Femur (tissue), 1 donor: ENCODE results near the gene SUN1.

Experiments
- DNase-seq: peaks from one replicate; pipeline ENCODE4 v3.0.0-alpha.2; 2017

SUN1 gene

DNA sequence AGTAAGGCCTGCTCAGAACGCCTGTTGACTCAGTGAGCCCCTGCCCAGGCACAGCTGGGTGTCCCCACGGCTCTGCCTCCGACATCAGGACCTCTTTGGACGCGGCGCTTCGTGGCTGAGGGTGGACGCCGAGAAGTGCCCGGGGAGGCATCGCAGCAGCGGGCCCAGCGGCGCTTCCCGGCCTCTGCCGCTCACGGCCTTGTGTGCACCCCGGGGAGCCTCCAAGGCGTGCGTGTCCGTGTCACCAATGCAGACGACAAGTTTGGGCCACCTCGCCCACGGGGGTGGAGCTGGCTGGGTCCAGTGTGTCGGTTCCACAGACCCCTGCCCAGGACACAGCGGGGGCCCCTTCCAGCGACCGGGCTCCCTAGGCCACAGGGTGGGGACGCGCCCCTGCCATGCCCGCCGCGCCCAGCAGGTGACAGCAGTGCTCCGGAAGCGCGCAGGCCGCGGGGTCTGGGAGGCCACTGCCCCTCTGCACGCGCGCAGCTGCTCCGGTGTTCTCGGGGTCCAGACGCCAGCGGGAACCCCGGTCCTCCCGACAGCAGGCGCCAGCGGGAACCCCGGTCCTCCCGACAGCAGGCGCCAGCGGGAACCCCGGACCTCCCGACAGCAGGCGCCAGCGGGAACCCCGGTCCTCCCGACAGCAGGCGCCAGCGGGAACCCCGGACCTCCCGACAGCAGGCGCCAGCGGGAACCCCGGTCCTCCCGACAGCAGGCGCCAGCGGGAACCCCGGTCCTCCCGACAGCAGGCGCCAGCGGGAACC is 76.5 kb downstream of the SUN1 start:
- DNase-seq: peak; percentile 71

DNA sequence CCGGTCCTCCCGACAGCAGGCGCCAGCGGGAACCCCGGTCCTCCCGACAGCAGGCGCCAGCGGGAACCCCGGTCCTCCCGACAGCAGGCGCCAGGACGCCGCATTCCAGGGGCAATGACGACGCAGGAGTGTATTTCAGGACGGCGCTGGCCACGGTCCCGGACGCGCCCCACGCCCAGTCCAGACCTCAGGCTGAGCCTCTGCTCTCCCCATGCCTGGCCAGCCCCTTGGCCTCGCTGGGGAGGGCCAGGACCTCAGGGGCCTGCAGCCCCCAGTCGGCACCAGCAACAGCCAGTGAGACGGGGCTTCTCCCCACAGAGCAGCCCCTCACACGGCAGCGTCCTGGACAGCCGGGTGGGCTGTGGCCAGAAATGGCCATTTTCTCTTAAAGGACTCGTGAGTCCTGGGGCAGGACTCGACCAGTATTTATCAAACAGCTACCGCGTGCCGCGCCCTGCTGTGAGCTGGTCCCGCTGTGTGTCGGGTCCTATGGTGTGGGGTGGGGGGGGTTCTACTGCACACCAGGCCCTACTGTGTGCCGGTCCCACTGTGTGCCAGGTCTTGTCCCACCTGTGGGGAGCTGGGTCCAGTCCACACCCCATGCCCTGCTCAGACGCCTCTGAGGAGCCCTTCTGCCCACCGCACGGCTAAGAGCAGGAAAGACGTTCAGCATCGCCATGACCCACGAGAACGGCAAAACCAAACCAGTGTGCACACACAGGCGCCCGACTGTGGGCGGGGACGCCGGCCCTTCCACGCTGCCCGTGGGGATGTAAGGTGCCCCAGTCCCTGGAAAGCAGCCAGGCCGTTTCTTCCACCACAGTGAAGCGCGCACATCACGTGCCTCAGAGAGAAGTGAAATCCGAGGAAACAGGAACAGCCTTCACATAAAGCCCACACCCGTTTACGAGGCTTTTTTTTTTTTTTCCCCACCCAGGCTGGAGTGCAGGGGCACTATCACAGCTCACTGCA is 77.4 kb downstream of the SUN1 start:
- peak; percentile 69 for DNase-seq

DNA sequence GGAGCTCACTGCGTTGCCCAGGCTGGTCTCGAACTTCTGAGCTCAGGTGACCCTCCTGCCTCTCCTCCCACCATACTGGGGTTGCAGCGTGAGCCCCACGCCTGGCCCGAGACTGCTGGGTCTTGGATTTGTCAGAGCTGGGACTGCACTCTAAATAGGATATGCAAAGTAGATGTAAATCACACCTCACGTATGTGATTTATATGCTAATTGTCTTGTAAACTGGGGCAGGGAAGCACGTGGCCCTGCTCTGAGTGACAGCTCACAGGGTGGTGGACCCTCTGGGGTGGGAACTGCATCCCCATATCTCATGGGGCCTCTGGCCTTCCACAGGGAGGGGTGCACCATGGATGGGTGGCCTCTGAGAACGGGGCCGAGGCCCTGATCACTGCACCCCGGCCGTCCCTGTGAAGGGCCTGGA is 78.2 kb downstream of the SUN1 start:
- no peak for DNase-seq

DNA sequence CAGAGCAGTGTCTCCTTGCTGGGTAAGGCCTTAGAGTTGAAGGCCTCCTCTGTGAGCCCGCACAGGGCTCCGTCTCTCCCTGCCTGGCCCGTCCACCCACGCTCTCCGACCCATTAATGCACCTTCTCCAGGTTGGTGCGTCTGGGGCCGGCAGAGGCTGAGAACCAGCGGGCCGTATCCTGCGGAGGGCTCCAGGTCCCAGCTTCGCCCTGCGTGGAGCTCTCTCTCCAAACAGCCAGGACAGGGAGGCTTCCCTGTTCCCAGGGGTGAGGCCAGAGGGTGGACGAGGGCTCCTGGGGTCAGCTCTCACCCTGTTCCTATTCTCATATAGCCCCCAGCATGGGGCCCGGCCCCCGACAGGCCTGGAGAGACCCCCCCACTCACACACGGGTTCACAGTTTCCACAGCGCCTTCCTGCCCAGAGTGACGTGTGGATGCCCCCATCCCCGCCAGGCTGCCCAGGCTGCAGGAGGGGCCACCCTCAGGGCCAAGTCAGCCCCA is 78.7 kb downstream of the SUN1 start:
- DNase-seq: no peak

DNA sequence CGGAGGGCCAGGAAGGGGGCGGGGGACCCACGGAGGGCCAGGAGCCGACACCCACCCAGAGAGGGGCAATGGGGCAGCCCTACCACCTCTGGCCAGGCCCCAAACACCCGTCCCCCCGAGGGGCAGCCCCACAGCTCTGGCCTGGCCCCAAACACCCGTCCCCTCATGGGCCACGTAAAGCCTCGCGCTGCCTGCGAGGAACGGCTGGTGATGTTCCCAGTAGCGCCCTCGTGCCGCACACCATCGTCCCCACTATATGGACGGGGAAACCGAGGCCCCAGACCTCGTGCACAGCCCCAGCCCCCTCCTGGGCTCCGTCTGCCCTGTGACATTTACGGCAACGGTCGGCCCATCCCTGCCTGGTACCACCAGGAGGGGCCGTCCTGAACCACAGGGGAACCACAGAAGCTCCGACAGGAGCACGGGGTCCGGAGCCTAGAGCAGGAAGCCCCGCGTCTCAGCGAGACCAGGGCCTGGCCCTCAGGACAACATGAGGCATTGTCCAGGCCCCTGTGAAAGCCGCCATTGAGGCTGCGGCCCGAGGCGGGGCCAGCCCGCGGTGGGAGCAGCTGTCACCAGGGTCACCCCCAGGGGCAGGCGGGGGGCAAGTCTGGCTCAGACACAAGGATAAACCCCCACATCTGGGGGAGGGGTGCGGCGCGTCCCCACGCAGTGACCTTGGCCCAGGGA is 79.7 kb downstream of the SUN1 start:
- no peak for DNase-seq

DNA sequence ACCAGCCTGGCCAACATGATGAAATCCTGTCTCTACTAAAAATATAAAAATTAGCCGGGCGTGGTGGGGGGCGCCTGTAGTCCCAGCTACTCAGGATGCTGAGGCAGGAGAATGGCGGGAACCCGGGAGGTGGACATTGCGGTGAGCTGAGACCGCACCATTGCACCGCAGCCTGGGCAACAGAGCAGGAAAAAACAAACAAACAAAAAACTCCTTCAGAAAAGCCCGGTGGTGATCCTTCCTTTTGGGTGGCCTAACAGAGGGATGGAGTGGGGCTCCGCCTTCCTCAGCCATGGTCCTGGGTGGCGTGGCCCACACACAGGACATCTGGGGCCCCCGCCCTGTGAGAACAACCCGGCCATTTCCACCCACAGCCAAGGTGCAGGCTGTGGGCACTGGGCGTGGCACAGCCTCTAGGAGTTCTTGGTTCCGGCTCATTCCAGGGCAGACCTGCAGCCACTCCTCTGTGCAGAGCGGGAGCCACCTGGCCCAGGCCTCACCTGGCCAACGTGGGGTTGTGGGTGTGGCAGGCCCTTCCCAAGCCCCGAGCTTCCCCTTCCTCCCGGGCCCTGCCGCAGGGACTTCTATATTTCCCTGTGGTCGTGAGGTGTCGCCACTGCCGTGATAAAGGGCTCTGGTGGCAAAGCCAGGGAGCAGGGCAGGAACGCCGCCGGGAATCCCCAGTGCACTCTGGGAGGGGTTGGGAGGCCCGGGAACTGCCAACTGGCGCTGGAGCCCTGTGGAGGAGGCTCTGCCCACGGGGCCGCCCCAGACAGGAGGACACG is 81.7 kb downstream of the SUN1 start:
- no peak for DNase-seq

DNA sequence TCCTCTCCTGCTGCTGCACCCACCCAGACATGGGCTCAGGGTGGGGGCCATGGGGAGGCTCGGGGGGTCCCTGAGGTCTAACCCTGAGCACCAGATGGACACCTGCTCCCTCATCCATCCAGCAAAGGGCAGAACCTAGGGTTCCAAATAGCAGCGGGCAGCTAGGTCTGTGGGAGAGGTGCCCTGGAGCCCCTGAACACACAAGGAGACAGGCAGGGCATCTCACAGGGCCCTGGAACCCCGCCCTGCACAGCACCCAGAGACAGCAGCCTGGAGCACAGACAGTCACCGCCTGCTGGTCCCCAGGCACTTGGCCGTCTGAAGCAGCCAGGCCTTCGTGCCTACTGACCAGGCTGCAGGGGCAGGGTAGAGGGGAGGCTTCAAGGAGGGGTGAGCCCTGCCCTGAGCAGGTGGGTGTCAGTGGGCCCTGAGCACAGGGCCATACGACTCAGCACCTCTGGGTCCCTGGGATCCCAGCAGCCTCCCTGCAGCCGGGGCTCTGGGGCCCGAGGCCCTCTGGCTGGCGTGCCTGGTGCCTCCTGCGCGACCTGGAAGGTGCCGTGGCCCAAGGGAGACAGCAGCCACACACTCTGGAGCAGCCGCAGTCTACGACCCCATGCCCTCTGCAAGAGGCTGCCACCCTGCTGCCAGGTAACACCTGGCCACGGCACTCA is 82.4 kb downstream of the SUN1 start:
- no peak for DNase-seq

DNA sequence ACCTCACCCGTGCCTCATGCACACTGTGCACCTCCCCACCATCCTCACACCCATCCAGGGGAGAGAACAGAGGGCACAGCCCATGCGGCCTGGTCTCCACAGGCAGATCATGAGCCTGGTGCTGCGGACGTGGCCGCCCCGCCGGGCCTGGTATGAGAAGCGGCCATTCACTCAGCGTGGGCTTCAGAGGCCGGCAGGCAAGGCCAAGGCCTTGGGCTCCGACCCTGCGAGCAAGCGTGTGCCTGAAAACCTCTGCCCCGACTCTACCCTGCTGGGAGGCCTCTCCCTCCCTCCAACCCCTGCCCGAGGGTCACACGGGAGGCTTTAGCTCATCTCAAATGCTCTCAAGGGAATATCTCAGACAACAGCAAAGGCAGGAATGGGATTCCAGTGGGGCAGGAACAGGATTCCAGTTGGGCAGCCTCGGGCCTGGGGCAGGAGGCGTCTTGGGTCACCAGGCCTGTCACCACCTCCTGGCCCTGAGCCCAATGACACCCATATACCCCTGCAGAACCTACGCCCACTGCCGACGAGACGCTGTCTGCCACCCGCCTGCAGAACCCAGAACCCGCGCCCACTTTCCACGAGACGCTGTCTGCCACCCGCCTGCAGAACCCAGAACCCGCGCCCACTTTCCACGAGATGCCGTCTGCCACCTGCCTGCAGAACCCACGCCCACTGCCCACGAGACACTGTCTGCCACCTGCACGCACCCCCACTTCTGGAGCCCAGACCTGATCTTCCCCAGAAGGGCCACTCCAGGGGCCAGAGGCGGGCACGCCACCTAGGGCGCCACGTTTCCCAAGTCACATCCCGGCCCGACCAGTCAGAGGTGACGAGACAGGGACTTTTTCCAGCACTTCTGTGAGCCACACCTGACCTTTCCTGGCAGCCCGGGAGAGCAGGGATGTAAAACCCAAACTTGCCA is 83.3 kb downstream of the SUN1 start:
- DNase-seq: no peak

DNA sequence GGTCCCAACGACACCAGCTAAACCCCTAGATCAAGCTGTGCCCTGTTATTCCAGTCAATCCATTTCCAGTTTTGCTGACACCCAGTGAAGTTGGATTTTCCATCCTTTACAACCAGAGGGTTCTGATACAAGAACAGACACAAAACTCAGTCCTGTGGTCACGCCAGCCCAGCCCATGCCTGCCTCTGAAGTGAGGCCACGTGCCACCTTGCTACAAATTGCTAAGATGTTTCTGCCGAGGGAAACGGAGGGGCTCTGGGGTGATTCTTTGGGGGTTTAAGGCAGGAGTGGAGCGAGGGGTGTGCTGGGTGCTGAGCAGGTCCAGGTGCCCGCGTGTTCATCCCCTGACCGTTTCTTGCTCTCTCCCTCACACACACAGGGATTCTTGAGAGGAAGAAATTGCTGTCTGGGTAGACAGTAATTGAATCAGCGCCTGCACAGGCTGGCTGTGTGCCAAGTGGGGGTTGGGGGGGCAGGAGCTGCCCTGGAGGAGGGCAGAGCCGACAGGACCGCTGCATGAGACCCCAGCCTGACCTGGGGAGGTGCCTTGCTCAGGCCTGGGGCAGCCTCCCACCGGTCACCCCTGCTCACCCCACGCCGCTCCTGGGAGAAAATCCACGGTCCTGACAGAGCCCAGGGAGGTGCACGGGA is 84.1 kb downstream of the SUN1 start:
- no peak for DNase-seq

DNA sequence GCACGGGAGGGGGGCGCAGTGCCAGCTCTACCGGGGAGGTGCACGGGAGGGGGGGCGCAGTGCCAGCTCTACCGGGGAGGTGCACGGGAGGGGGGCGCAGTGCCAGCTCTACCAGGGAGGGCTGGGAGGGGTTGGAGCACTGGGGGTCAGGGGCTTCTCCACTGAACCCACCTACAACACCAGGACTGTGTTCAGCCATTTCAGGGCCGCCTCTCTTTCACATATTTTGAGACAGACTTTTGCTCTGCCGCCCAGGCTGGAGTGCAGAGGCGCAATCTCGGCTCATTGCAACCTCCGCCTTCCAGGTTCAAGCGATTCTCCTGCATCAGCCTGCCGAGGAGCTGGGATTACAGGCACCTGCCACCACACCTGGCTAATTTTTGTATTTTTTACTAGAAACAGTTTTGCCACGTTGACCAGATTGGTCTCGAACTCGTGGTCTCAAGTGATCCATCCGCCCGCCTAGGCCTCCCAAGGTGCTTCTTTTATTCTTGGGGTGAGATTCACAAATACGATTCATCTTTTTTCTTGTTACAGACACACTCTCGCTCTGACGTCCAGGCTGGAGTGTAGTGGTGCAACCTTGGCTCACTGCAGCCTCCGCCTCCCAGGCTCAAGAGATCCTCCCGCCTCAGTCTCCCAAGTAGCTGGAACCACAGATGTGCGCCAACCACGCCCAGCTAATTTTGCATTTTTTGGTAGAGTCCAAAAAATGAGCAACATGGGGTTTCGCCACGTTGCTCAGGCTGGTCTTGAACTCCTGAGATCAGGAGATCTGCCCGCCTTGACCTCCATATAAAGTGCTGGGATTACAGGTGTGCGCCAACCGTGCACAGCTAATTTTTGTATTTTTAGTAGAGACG is 85.2 kb downstream of the SUN1 start:
- no peak for DNase-seq

DNA sequence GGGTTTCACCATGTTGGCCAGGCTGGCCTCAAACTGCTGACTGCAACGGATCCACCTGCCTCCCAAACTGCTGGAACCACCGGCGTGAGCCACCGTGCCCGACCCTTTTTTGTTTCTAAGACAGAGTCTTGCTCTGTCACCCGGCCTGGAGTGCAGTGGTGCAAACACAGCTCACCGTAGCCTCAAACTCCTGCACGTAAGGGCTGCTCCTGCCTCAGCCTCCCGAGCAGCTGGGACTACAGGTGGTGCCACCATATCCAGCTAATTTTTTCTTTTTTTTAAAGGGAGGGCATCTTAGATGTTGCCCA is 85.8 kb downstream of the SUN1 start:
- no peak for DNase-seq

DNA sequence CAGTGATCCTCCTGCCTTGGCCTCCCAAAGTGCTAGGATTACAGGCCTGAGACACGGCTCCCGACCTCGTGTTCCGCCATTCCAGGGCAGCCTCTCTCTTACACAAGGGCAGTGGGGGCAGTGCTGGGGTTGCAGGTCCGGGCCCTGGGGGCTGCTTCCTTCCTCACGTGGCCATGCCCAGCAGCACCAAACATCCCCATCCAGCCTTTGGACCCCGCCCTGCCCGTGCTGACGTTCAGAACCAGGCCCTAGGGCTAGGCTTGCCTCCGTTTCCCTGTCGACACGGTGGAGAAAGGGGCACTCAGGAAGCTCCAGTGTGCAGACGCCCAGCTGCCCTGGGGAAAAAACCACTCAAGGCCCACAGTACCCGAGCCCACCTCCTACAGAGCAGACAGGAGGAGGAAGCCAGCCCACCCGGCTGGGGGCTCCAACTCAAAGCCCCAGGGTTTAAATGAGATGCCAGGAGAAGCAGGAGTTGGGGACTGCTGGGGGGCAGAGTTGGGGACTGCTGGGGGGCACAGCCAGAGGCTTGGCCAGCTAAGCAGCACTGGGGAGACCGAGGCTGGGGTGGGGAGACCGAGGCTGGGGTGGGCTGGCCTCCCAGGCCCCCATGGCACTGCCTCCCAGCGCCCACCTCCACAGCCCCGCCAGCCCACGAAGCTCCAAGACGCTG is 86.3 kb downstream of the SUN1 start:
- no peak for DNase-seq

DNA sequence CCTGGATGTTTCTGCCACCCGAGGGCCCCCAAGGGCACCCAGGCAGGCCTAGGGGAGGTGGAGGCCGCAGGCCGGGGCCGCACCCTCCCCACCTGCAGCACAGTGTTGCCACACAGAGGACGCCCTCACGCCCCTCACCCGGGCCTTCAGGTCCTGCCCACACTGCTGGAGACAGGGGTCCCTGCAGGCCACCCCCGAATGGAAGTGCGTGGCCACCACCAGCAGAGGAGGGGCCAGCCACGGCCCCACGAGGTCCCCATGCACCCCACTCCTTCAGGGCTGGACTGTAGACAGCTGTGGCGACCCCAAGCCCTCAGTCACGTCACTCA is 86.8 kb downstream of the SUN1 start:
- no peak for DNase-seq

DNA sequence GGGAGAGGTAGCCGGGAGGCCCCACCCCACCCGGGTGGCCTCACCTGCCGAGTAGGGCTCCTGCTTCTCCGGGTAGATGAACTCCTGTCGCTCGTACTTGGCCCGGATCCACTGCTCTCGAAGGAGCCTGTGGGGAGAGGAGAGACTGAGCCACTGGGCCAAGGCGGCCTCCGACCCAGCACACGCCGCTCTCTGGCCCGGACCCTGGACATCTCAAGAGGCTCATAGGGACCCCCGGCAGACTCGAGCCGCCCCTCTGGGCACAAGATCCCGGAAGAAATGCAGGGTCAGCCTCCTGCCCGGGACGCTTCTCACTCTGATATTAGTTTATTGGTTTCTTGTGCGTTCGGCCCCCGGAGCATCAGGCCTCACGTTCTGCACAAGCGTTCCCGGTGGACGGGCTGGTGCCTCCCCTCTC is 87.7 kb downstream of the SUN1 start:
- DNase-seq: no peak

DNA sequence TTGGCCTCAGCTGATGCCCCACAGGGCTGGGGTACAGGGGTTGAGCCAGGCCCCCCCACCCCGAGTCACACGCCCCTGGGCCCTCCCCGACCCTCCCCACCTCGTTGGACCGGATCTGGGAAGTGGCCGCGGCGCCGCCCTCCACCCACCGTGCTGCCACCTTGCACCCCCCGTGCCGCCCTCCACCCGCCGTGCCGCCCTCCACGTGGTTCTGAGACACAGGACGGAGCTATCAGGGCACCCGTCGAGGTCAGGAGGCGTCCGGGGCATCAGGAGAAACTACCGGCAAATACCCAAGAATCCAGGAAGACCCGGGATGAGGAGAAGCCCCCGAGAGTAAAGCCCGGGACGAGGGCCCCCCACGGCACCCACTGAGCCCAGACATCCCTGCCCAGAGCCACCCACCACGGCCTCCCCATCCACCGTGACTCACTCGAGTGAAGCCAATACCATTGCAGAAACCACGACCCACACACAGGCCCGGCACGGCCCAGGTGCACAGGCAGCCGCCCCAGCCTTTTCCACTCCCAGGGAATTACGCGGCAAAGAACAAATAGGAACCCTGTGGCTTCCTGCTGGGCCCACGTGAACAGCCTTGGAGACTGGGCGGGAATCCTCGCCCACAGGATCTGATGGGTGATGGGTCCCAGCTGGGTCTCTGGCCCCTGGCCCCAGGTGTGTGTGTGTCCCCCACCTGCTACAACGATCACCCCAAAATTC is 88.2 kb downstream of the SUN1 start:
- DNase-seq: no peak

DNA sequence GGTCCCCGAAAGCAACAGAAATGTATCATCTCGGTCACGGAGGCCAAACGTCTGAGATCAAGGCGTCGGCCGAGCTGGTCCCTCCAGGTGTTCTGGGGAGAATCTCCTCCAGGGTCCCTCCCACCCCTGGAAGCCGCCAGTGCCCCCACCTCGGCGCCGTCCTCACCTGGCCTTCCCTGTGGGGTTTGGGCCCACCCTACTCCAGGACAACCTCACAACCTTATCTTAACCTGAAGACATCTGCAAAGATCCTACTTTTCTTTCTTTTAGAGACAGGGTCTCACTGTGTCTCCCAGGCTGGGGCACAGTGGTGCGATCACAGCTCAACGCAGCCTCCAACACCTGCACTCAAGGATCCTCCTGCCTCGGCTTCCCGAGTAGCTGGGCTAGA is 88.8 kb downstream of the SUN1 start:
- DNase-seq: no peak

DNA sequence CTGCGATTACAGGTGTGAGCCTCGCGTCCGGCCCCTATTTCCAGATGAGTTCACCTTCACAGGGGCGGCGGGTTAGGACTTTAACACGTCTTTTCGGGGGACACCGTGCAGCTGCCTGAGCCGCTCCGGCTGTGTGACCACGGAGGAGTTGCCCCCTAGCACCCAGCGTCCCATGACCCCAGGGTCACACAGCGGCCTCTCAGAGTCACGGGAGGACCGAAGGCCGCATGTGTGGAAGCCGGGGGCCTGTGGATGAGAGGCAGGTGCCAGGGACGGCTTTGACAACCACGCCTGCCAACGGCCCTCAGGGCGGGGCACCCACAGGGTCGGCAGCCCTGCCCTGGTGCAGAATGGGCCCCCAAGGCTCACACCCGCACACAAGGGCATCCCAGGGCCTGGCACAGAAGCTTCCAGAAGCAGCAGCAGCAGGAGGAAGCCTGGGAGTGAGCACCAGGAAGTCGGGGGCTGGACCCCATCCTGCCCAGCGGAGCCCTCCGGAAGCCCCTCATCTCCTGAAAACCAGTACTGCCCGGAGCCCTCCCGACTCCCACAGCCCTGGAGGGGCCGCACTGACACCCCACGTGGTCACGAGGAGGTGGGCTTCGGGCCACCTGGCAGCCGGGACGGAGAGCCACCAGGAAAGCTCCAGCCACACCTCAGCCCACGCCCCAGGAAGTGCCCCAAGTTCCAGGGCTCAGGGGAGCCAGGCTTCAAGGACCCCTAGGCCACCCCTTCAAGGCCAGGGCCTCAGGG is 89.5 kb downstream of the SUN1 start:
- DNase-seq: no peak
